Endothelial cell of umbilical vein (primary cell): ENCODE results near the gene MINDY3. TPM values are rescaled to one million over a fixed set of nuclear protein-coding genes. Genes with fewer than 3 reads are reported as not detected.

Source experiments
- BruUV-seq: library from RNA; stranded (reverse); fragments of 400-500 nt; replicated peaks from 2 replicates; lab custom pipeline; 2021; lab: Mats Ljungman, UMichigan
- CTCF ChIA-PET: fragments of 300-600, 350-600 bp; sonication (Branson Sonifier 250); formaldehyde crosslinking; loops from one replicate; lab custom pipeline; 2021; ENCODE audit warnings: antibody characterized with exemption, inconsistent platforms; lab: Charles Lee
- POLR2A ChIA-PET: fragments of 300-600, 350-600 bp; sonication (Branson Sonifier 250); formaldehyde crosslinking; loops from one replicate; lab custom pipeline; 2021; ENCODE audit warnings: antibody characterized with exemption, inconsistent platforms; lab: Charles Lee
- DNase-seq: peaks from one replicate; pipeline ENCODE4 v3.0.0-alpha.2; 2011; ENCODE audit warnings: low read depth, low spot score
- FAIRE-seq: peaks from 2 replicates; lab custom pipeline; 2011; peaks lifted over from hg19 to GRCh38; lab: Jason Lieb, UNC
- H2AFZ ChIP-seq: 2 replicates; pipeline ENCODE4 v1.6.0; 2012; ENCODE audit warnings: low read depth, low read length, control low read depth, inconsistent platforms
- H3K27ac ChIP-seq: 2 replicates; pipeline ENCODE4 v1.5.1; 2011; ENCODE audit warnings: low read depth, mild to moderate bottlenecking, control low read depth, low read length, moderate library complexity; ENCODE audit not compliant: insufficient read depth
- H3K27me3 ChIP-seq, 2 experiments: 2 replicates each; pipeline versions ENCODE4 v1.6.0 to v1.6.1; 2011; ENCODE audit warnings: low read length in 2 of 2, mixed read lengths in 1 of 2; ENCODE audit not compliant: control insufficient read depth in 2 of 2, insufficient read depth in 2 of 2
- H3K36me3 ChIP-seq, 2 experiments: 2 replicates in 1 of 2; 3 replicates in 1 of 2; pipeline ENCODE4 v1.5.1; 2011; ENCODE audit warnings: low read length in 2 of 2, mild to moderate bottlenecking in 1 of 2, moderate library complexity in 1 of 2; ENCODE audit not compliant: control insufficient read depth in 2 of 2, insufficient read depth in 2 of 2; ENCODE audit errors: extremely low read depth in 1 of 2
- H3K4me1 ChIP-seq: 3 replicates; pipeline ENCODE4 v1.5.1; 2011; ENCODE audit warnings: mild to moderate bottlenecking, low read length; ENCODE audit not compliant: control insufficient read depth, insufficient read depth; ENCODE audit errors: extremely low read depth
- H3K4me2 ChIP-seq: 2 replicates; pipeline ENCODE4 v1.6.1; 2011; ENCODE audit warnings: low read length, control low read depth, mixed read lengths; ENCODE audit not compliant: insufficient read depth
- H3K4me3 ChIP-seq, 3 experiments: fragments of 200-600 bp in 1 of 3; sonication (generic), shearing (Covaris generic) in 1 of 3; replicated peaks in 1 of 3; 2 replicates each; pipeline ENCODE4 v1.5.1; 2011 to 2016; ENCODE audit warnings: control low read depth in 3 of 3, low read length in 3 of 3, mild to moderate bottlenecking in 2 of 3, inconsistent platforms in 1 of 3, low read depth in 1 of 3, moderate library complexity in 1 of 3; ENCODE audit not compliant: insufficient read depth in 1 of 3
- H3K79me2 ChIP-seq: 2 replicates; pipeline ENCODE4 v1.6.0; 2012; ENCODE audit warnings: low read length, inconsistent platforms; ENCODE audit not compliant: control insufficient read depth, insufficient read depth
- H3K9ac ChIP-seq: replicated peaks from 2 replicates; pipeline ENCODE3; 2011; ENCODE audit warnings: low read length, control low read depth; ENCODE audit not compliant: insufficient read depth; ENCODE audit errors: extremely low read depth
- H3K9me1 ChIP-seq: replicated peaks from 3 replicates; pipeline ENCODE4 v1.6.0; 2011; ENCODE audit warnings: mild to moderate bottlenecking, low read length; ENCODE audit not compliant: control insufficient read depth, insufficient read depth; ENCODE audit errors: extremely low read depth
- H3K9me3 ChIP-seq: replicated peaks from 2 replicates; pipeline ENCODE4 v1.5.1; 2012; ENCODE audit warnings: low read length, inconsistent platforms; ENCODE audit not compliant: control insufficient read depth, insufficient read depth
- H4K20me1 ChIP-seq: replicated peaks from 2 replicates; pipeline ENCODE3; 2011; ENCODE audit warnings: mild to moderate bottlenecking, low read length; ENCODE audit not compliant: control insufficient read depth, insufficient read depth; ENCODE audit errors: extremely low read depth
- EZH2 ChIP-seq: IDR thresholded peaks from 2 replicates; pipeline ENCODE4 v1.6.1; 2012; ENCODE audit warnings: borderline replicate concordance, low read depth, mild to moderate bottlenecking, moderate library complexity, low read length, inconsistent platforms; ENCODE audit not compliant: severe bottlenecking
- FOS ChIP-seq: IDR thresholded peaks from 2 replicates; pipeline ENCODE4 v1.6.1; 2011; ENCODE audit warnings: mild to moderate bottlenecking, low read length, moderate library complexity, borderline replicate concordance; ENCODE audit not compliant: insufficient read depth
- GATA2 ChIP-seq: IDR thresholded peaks from 2 replicates; pipeline ENCODE4 v1.7.0; 2011; ENCODE audit warnings: low read depth, mild to moderate bottlenecking, moderate library complexity, mixed read lengths, low read length; ENCODE audit not compliant: insufficient read length, insufficient read depth
- JUN ChIP-seq: IDR thresholded peaks from 2 replicates; pipeline ENCODE4 v1.6.1; 2011; ENCODE audit warnings: borderline replicate concordance, low read depth; ENCODE audit not compliant: insufficient read length, insufficient read depth
- MYC ChIP-seq: IDR thresholded peaks from one replicate; pipeline ENCODE4 v1.6.1; 2011; ENCODE audit warnings: mild to moderate bottlenecking, low read depth, low read length
- POLR2A ChIP-seq: IDR thresholded peaks from 2 replicates; pipeline ENCODE4 v1.6.1; 2012; ENCODE audit warnings: low read depth, mild to moderate bottlenecking, control low read depth, low read length
- POLR2AphosphoS5 ChIP-seq: IDR thresholded peaks from 2 replicates; pipeline ENCODE4 v1.6.1; 2012; ENCODE audit warnings: low read depth, mild to moderate bottlenecking, control low read depth, low read length, moderate library complexity; ENCODE audit not compliant: insufficient read depth
- dilution Hi-C: fragments of 300-500 bp; cut with MboI; formaldehyde crosslinking; loops from one replicate; pipeline ENCODE4 v1.15.0; 2019; ENCODE audit warnings: low sequenced_read_pairs; ENCODE audit not compliant: extremely low pct_ligation_motif_present
- intact Hi-C: fragments of 100-400 bp; cut with micrococcal nuclease; formaldehyde crosslinking; loops from one replicate; pipeline ENCODE4 v1.10.0; 2022
- polyA plus RNA-seq, 4 experiments: library from polyadenylated mRNA; depleted of rRNA in 3 of 4; stranded (reverse) in 3 of 4; unstranded in 1 of 4; fragments of >200 nt; gene quantifications; 2 replicates each; pipeline versions ENCODE4 v1.2.1 to v1.2.3, GENCODE V29; 2011 to 2012; ENCODE audit warnings: missing spikeins in 1 of 4
- total RNA-seq: library from RNA; stranded (reverse); gene quantifications from 2 replicates; pipeline ENCODE4 v1.2.3, GENCODE V29; 2021
- TF ChIP-seq, protein P1 (sequence below): IDR thresholded peaks from 2 replicates; pipeline ENCODE4 v1.6.1; 2011; ENCODE audit not compliant: insufficient read depth, insufficient read length
- TF ChIP-seq, protein P2 (sequence below), 2 donors: IDR thresholded peaks; 1 replicate in 1 of 2; 2 replicates in 1 of 2; pipeline ENCODE4 v1.5.1; 2011; ENCODE audit warnings: low read length in 2 of 2, mild to moderate bottlenecking in 2 of 2, moderate library complexity in 2 of 2, control low read depth in 1 of 2, inconsistent platforms in 1 of 2, low read depth in 1 of 2; ENCODE audit not compliant: insufficient read depth in 1 of 2; ENCODE audit errors: extremely low read depth in 1 of 2

MINDY3 gene
- total and polyA plus RNA-seq, 2 donors (not counting 3 experiments of a cell fraction or from before 2014, with no cell fraction given), result 7.5 to 20.2 TPM

DNA sequence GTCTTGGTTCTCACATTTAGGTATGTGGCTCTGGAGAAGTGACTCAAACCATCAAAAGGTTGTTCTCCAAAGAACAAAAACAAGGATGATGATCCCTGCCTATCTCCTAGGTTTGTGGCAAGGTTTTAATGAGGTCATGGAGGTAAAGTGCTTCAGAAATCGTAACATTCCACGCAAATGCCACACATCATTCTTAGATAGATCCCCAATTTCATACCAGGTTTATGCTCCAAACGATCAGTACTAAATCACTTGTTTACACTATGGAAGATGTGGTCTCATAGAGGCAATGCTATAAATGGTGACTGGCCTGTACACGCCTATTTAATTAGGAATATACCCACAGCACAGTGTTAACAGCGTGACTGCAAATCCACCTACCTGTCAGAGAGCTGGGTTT, 66.6 kb downstream of the MINDY3 start:
- BruUV-seq, result no TSS peak

More for the DNA sequence above, 66.6 kb downstream of the MINDY3 start:
- no peak overlapping the region for H2AFZ ChIP-seq
- no peak overlapping the region for H3K4me2 ChIP-seq
- H3K9ac ChIP-seq, result no peak overlapping the region
- H3K79me2 ChIP-seq, result no peaks in the 10 kb centered on the region
- TF ChIP-seq JUN, result no peak
- TF ChIP-seq POLR2AphosphoS5, result no peak
- TF ChIP-seq GATA2, result no peak
- TF ChIP-seq, protein P1, sequence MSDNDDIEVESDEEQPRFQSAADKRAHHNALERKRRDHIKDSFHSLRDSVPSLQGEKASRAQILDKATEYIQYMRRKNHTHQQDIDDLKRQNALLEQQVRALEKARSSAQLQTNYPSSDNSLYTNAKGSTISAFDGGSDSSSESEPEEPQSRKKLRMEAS, result no peak
- no peak for TF ChIP-seq MYC
- TF ChIP-seq FOS, result no peak
- TF ChIP-seq POLR2A, result no peak
- no peak for TF ChIP-seq EZH2
- TF ChIP-seq, protein P2, sequence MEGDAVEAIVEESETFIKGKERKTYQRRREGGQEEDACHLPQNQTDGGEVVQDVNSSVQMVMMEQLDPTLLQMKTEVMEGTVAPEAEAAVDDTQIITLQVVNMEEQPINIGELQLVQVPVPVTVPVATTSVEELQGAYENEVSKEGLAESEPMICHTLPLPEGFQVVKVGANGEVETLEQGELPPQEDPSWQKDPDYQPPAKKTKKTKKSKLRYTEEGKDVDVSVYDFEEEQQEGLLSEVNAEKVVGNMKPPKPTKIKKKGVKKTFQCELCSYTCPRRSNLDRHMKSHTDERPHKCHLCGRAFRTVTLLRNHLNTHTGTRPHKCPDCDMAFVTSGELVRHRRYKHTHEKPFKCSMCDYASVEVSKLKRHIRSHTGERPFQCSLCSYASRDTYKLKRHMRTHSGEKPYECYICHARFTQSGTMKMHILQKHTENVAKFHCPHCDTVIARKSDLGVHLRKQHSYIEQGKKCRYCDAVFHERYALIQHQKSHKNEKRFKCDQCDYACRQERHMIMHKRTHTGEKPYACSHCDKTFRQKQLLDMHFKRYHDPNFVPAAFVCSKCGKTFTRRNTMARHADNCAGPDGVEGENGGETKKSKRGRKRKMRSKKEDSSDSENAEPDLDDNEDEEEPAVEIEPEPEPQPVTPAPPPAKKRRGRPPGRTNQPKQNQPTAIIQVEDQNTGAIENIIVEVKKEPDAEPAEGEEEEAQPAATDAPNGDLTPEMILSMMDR (IDR thresholded peaks at IDR 0.05; ENCODE audit: extremely low read depth in 1 of 2, insufficient read depth in 1 of 2, low read depth in 1 of 2, low read length in 2 of 2), result no peak
- no peak for DNase-seq
- dilution Hi-C loops (no loop called here), intact Hi-C loops (no loop called here)
- no peaks in the 10 kb centered on the region for H3K4me1 ChIP-seq
- H3K36me3 ChIP-seq, result no peaks in the 10 kb centered on the region
- no peaks in the 10 kb centered on the region for H3K9me1 ChIP-seq
- H3K9me3 ChIP-seq, result no peaks in the 10 kb centered on the region
- FAIRE-seq, result no peak
- ChIA-PET POLR2A (no interaction called here), CTCF (no interaction called here)
- H4K20me1 ChIP-seq, result no peaks in the 10 kb centered on the region
- H3K4me3 ChIP-seq, result no peak overlapping the region
- H3K27ac ChIP-seq, result no peak overlapping the region
- H3K27me3 ChIP-seq, result no peaks in the 10 kb centered on the region
